Hematopoietic multipotent progenitor cell (in vitro differentiated cells): ENCODE measurements around the gene ATAD5. TPM values are rescaled to one million over a fixed set of nuclear protein-coding genes. Genes with fewer than 3 reads are reported as not detected.
A peak's percentile ranks its signal among the peaks of the same experiment; 100 is the strongest.
"Not testable (repeated sequence)": the region's sequence is repeated elsewhere in the genome, so short reads cannot be mapped to it uniquely, and the experiment has no call there.

Experiments
- DNase-seq, 3 donors: peaks; one replicate each; pipeline ENCODE4 v3.0.0-alpha.2; 2011 to 2015; ENCODE audit warnings: low read depth in 2 of 3, low spot score in 2 of 3
- total RNA-seq: library from RNA; depleted of rRNA; stranded (reverse); fragments of >200 nt; gene quantifications from one replicate; pipeline ENCODE4 v1.2.3, GENCODE V29; 2012

The ATAD5 gene
- total RNA-seq, result 1.9 TPM

DNA sequence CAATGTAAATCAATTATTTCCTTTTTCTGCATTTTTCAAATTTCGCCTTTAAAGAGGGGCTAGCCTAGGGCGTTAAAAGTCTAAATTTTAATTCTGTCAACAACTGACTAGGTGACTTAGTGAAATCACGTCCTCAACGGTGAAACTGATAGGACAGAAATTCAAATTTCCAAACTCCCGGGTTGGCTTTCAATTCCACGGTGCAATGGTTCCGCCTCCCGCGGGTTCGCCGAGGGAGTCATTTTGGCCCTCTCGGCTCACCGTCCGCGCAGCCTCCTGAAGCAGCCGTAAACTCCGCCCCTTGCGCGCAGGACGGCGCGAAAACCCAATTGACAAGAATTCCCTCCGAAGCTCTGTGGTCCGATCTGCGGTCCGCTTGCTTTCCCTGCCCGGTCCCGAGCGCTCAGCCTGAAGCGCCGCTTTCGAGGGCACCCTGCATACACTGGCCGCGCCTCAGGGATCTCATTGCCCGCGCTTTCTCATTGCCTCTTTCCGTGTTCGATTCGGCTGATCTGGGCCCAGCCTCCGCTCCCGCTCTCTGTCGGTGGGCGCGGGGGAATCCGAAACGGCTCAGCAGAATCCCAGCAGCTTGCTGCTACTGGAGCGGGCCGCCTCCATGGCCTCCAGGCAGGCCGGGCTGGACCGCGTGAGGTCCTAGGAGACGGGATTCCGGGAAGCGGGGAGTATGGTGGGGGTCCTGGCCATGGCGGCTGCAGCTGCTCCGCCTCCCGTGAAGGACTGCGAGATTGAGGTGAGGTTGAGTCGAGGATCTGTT lies at the start of gene ATAD5:
Gene ATAD5, plus strand, starts transcription at position 304 of the 775 bp plus-strand sequence. Its CDS starts 382 bp downstream, at position 686.
- peak; percentile 75 to 91 (median 89) for DNase-seq

GRCh38 chr17:30782206-30782605 lies 49.6 kb upstream of the ATAD5 start:
- no peak for DNase-seq

- DNase-seq, result no peak
Observed at GRCh38 chr17:30788918-30789317, 42.8 kb upstream of the ATAD5 start.

- DNase-seq, result no peak
Observed at GRCh38 chr17:30790279-30790678, 41.5 kb upstream of the ATAD5 start.

DNA sequence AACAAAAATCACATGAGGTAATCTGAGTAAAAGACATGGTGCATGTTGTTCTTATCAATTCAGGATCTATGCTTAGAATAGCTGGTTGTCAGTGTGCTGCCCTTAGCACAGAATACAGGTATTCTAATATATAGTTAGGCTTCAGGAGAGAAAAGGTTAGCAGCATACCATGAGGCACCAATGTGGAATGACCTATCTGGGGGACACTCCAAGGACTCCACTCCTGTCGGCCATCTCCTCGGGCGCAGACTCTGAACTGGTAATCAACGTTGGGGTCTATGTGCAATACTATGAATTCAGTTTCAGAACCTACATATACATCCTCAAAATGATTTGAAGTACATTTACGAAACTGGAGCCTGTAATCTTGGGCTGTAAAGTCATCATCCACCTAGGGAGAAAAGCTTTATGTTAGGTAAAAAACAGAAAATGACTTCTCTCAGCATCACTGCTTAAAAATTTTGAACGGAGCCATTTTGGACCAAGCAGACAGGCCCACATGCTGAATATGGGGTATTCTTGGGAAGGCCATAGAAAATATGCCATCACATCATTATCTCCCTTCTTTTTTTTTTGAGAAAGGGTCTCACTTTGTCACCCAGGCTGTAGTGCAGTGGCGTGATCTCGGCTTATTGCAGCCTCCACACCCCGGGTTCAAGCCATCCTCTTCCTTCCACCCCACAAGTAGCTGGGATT lies 38.3 kb upstream of the ATAD5 start:
- DNase-seq, result no peak

- no peak for DNase-seq
Observed at GRCh38 chr17:30794372-30794771, 37.4 kb upstream of the ATAD5 start.

DNA sequence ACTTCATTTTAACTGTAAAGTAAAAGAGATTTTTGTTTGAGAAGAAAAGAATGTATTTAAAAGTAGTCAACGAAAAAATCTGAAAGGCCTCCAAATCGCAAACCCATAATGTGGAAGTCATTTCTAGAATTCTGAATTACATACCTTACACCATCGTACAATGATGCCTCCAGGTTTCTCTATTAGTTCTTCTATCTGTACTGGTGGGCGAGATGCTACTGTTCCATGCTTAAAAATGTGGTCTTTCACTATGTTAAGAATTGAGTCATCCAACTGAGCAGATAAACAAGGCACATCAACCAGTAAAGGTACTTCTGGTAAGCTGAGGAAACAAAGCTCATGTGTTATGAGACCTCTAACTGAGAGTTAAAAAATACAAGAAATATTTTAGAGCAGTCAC lies 35.8 kb upstream of the ATAD5 start:
- no peak for DNase-seq

GRCh38 chr17:30801671-30802070 lies 30.1 kb upstream of the ATAD5 start:
- no peak for DNase-seq

- DNase-seq, result peak in 1 of 3 donors; percentile 48
Observed at GRCh38 chr17:30805944-30806456, 25.8 kb upstream of the ATAD5 start.

GRCh38 chr17:30807896-30808295 lies 23.9 kb upstream of the ATAD5 start:
- DNase-seq, result no peak

- peak in 2 of 3 donors; percentile 63 to 87 for DNase-seq
Observed at GRCh38 chr17:30808785-30809286, 22.9 kb upstream of the ATAD5 start.

GRCh38 chr17:30809867-30810266 lies 21.9 kb upstream of the ATAD5 start:
- no peak for DNase-seq

DNA sequence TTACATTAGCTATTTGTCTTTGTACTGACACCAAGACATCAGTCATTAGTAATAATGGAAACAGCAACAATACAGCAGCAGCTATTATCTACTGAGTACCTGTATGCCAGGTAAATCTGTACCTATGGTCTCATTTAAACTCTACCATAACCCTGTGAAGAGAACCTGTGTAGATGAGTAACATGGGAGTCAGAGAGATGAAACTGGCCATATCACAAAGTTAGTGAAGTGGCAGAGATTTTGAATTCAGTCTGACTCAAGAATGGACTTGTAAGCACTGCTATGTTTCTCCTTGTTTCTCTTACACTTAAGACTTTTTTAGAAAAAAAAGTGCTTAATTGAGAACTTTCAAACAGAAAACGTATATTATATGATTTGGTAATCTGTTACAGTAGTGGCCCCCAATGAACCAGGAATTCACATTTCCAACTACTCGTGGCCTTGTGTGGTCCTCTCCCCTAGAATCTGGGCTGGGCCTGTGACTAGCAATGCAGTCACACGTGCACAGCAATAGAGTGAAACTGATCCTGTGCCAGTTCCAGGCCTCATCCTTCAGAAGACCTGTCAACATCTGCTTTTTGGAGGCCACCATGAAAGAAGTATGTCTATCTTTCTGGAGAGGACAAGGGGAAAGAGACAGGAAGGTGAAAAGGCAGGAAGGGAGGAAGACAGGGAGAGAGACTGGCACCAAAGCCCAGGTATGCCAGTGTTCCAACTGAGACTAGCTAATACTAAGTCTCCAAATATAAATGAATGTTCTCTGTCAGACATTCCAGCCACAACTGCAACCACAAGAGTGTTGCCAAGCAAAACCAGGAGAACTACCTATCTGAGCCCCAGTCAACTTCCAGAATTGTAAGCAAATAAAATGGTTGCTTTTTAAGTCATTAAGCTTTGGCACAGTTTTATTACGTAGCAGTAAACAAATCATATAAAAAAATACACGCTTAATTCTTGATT lies 19.3 kb upstream of the ATAD5 start:
- DNase-seq, result no peak

- DNase-seq, result not testable (repeated sequence)
Observed at GRCh38 chr17:30814236-30814635, 17.5 kb upstream of the ATAD5 start.

DNA sequence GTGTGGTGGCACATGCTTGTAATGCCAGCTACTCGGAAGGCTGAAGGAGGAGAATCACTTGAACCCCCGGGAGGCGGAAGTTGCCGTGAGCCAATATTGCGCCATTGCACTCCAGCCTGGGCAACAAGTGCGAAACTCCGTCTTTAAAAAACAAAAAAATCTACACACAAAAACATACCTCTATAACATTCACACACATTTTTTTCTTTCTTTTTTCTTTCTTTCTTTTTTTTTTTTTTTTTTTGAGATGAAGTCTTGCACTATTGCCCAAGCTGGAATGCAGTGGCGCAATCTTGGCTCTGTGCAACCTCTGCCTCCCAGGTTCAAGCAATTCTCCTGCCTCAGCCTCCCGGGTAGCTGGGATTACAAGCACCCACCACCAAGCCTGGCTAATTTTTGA lies 16.9 kb upstream of the ATAD5 start:
- DNase-seq, result not testable (repeated sequence)

DNA sequence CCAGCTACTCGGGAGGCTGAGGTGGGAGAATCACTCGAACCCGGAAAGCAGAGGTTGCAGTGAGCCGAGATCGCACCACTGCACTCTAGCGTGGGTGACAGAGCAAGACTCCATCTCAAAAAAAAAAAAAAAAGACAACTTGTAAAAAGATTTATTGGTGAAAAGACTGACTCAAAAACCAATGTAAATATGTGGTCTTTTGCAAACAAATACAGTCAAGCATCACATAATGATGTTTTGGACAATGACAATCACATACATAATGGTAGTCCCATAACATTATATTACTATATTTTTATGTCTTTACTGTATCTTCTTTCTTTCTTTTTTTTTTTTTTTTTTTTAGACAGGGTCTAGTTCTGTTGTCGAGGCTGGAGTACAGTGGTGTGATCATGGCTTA lies 15.6 kb upstream of the ATAD5 start:
- no peak for DNase-seq

- DNase-seq, result peak in 1 of 3 donors; percentile 50
Observed at GRCh38 chr17:30819971-30820705, 11.6 kb upstream of the ATAD5 start.

DNA sequence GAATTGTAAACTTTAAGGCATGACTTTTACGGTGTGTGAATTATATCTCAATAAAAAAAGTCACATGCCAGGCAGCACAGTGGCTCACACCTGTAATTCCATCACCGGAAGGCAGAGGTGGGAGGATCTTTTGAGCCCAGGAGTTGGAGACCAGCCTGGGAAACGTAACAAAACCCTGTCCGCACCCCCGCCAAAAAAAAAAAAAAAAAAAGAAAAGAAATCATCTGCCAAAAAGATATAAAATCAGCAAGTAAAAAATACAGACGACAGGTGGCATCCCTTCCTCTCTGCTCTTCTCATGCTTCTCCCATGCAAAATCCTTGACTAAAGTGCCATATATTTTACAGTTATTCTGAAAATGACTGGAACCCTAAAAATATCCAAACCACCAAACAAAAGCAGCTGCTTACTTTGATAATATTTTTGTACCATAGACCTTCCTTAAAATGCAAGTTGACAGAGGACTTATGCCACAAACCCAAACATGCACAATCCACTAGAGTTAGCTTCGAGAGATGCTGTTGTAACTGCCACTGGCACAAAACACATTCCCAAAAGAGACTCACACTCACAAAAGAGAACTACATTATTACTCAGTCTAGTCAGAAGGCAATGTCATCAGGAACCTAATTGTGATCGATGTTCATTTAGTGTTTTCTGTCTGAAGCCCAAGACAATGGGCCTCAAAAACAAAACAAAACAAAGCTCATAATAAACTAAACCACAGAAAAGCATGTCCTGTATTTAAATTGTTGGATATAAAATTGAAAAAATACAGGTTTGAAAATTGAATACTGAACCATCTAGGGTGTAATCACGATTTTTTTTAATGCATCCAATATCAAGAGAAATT lies 9.7 kb upstream of the ATAD5 start:
- peak in 1 of 3 donors; percentile 34 for DNase-seq

DNA sequence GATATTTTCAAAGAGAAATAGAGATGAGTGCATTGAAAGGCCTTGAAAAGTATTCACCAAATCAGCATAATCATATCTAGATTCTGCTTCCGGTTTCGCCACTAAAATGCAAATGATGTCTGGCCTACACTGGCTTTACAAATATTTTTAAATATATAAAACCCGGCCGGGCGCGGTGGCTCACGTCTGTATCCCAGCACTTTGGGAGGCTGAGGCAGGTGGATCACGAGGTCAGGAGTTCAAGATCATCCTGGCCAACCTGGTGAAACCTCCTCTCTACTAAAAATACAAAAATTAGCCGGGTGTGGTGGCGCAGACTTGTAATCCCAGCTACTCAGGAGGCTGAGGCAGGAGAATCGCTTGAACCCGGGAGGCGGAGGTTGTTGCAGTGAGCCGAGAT lies 8.8 kb upstream of the ATAD5 start:
- not testable (repeated sequence) for DNase-seq
